Thoracic aorta (tissue), 2 donors: ENCODE results near the gene PRXL2A. TPM values are rescaled to one million over a fixed set of nuclear protein-coding genes. Genes with fewer than 3 reads are reported as not detected.

Experiments
- ATAC-seq: fragments of 150-250 bp; one replicate; pipeline ENCODE4 v1.8.0; 2017; ENCODE audit warnings: low read depth; ENCODE audit not compliant: insufficient number of reproducible peaks, low FRiP score
- DNase-seq: peaks from one replicate; pipeline ENCODE4 v3.0.0-alpha.2; 2020; ENCODE audit warnings: low spot score
- H3K27ac ChIP-seq, 2 donors: fragments of 200-600 bp; sonication (generic); 1 replicate in 1 of 2; 2 replicates in 1 of 2; pipeline ENCODE4 v1.5.1; 2016; ENCODE audit warnings: mild to moderate bottlenecking in 2 of 2, moderate library complexity in 2 of 2
- H3K27me3 ChIP-seq: fragments of 200-600 bp; sonication (generic); replicated peaks from 2 replicates; pipeline ENCODE4 v1.6.0; 2016; ENCODE audit warnings: mild to moderate bottlenecking; ENCODE audit not compliant: insufficient read depth
- H3K36me3 ChIP-seq: fragments of 200-600 bp; sonication (generic); one replicate; pipeline ENCODE4 v1.5.1; 2016
- H3K4me1 ChIP-seq, 2 donors: fragments of 200-600 bp; sonication (generic); 1 replicate in 1 of 2; 2 replicates in 1 of 2; pipeline versions ENCODE4 v1.5.1 to v1.6.0; 2016; ENCODE audit warnings: low read depth in 2 of 2, mild to moderate bottlenecking in 1 of 2; ENCODE audit not compliant: control insufficient read depth in 1 of 2
- H3K4me3 ChIP-seq: fragments of 200-600 bp; sonication (generic); 2 replicates; pipeline ENCODE4 v1.5.1; 2016; ENCODE audit warnings: mild to moderate bottlenecking
- H3K9me3 ChIP-seq: fragments of 200-600 bp; sonication (generic); 2 replicates; pipeline ENCODE4 v1.5.1; 2016
- total RNA-seq, 2 donors: library from RNA; depleted of rRNA; stranded (reverse); fragments of >200 nt; gene quantifications; one replicate each; pipeline versions ENCODE4 v1.1.0 to v1.2.3, GENCODE V29; 2016
- TF ChIP-seq, protein P1 (sequence below): fragments of 200-600 bp; sonication (generic); IDR thresholded peaks from one replicate; pipeline ENCODE4 v1.5.1; 2019; ENCODE audit warnings: antibody characterized with exemption

The PRXL2A gene
- total RNA-seq, 2 donors from 2014 or later, result 23.5 to 24.1 TPM

DNA sequence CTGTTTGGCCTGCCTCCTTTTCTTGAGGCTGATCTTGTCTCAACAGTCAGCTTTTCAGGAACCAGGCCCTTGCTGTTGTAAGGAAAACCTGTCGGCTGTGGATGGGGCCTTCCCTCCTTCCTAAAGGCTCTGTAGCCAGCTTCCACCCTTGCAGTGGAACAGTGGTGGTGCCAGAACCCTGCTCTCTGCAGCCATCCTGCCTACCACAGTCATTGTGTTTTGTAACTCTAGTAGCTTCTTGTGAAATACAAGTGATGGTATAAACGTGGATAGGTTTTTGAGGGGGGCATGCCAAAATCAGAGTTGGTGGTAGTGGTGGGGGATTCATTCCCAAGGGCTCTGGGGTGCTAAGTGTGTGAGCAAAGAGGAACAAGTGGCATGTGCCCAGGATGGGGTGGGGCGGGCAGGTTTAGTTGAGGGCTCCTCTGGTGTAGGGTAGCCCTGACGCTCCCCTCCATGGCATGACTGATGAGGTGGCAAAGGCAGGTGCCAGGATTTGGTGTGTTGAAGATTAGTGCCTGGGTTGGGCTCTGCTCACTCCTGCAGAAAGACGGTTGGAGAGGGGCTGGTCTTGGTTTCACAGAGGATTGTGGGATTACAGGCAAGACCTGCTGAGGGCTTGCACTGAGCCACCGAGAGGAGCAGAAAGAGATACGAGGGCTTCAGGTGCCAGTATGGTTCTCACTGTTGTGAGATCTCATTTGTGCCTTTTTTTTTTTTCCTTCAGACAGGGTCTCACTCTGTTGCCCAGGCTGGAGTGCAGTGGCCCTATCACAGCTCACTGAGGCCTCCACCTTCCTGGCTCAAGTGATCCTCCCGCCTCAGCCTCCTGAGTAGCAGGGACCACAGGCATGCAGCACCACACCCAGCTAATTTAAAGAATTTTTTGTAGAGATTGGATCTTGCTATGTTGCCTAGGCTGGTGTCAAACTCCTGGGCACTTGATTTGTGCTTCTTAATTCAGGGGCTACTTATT, 53.1 kb downstream of the PRXL2A start:
- TF ChIP-seq, protein P1, sequence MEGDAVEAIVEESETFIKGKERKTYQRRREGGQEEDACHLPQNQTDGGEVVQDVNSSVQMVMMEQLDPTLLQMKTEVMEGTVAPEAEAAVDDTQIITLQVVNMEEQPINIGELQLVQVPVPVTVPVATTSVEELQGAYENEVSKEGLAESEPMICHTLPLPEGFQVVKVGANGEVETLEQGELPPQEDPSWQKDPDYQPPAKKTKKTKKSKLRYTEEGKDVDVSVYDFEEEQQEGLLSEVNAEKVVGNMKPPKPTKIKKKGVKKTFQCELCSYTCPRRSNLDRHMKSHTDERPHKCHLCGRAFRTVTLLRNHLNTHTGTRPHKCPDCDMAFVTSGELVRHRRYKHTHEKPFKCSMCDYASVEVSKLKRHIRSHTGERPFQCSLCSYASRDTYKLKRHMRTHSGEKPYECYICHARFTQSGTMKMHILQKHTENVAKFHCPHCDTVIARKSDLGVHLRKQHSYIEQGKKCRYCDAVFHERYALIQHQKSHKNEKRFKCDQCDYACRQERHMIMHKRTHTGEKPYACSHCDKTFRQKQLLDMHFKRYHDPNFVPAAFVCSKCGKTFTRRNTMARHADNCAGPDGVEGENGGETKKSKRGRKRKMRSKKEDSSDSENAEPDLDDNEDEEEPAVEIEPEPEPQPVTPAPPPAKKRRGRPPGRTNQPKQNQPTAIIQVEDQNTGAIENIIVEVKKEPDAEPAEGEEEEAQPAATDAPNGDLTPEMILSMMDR, result no peak
- Histone ChIP-seq H3K9me3 (no peaks in the 10 kb centered on the region), H3K4me1 (peaks cover 41 to 66% of the 10 kb centered on the region in 2 donors), H3K4me3 (no peak overlapping the region), H3K36me3 (no peaks in the 10 kb centered on the region), H3K27ac (no peak overlapping the region), H3K27me3 (no peaks in the 10 kb centered on the region)
- DNase-seq (no peak), ATAC-seq (no peak)

DNA sequence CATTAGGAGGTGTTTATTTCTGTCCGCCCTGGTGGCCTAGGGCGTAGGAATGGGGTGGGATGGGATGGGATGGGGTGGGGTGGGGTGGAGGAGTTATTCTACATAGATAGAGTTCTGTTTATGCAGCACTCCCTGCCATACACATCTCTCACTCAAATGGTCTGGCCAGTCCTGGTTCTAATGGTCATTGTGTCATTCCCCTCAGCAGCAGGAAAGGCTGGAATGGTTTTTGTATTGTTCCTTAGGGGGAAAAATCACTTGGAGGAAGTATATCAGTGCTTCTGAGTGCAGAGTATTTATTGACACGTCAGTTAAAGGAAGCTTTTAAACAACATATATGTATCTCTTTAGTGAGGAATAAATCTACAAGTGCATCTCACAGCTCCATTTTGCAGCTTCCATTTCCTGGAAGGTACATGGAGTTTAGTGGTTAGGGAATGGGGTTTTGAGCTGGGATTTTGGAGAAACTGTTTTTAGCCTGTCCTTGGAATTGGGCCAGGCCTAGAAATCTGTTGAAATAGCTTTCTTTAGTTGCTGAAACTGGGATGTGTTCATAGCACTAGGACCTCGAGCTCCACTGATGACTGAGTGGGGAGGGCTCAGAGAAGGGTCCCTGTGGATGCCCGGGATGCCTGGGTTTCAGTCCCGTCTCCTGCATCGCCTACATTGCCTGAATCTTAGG, 54.1 kb downstream of the PRXL2A start:
- Histone ChIP-seq H3K27ac (peak overlapping the region in 1 of 2 donors; percentile 23), H3K36me3 (no peaks in the 10 kb centered on the region), H3K9me3 (no peaks in the 10 kb centered on the region), H3K4me3 (peak overlapping the region; percentile 37), H3K4me1 (peaks cover 41 to 72% of the 10 kb centered on the region in 2 donors), H3K27me3 (no peaks in the 10 kb centered on the region)
- DNase-seq, result no peak
- peak; percentile 19 for ATAC-seq
- TF ChIP-seq, protein P1, result no peak

DNA sequence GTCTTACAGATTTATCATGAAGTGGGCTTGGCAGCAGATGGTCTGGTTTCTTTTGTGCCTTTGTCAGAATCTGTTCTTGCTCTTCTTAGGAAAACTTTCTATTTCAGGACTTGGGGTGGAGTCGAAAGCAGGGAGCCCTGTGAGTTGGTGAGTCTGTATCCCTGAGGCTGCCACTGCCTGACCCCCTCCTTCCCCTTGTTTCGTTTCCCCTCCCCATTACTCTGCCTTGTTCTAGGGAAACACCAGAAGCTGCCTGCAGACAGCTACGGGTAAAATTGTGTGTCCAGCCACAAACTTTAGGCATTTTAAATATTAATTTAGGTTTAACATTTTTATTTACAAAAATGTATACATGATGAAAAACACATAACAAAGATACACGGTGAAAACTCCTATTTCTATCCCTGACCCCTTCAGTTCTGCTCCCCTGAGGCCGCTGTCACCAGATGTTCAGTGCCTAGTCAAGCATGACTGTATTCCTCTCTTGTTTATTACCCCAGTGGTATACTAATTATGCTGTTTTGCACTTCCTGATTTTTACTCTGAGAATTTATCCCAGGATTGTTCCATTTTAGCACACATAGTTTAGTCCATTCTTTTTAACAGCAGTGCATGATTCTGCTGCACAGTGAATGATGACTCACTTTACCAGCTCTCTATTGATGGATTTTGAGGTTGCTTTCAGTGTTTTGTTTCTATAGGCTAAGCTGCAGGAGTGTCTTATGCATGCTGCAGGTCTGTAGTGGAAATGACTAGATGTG, 54.8 kb downstream of the PRXL2A start:
- H3K9me3 ChIP-seq, result no peaks in the 10 kb centered on the region
- no peaks in the 10 kb centered on the region for H3K36me3 ChIP-seq
- TF ChIP-seq, protein P1, result no peak
- no peaks in the 10 kb centered on the region for H3K27me3 ChIP-seq
- H3K4me1 ChIP-seq, result peaks cover 41 to 75% of the 10 kb centered on the region in 2 donors
- DNase-seq (no peak), ATAC-seq (no peak)
- peak overlapping the region; percentile 37 for H3K4me3 ChIP-seq
- peak overlapping the region in 1 of 2 donors; percentile 23 for H3K27ac ChIP-seq

DNA sequence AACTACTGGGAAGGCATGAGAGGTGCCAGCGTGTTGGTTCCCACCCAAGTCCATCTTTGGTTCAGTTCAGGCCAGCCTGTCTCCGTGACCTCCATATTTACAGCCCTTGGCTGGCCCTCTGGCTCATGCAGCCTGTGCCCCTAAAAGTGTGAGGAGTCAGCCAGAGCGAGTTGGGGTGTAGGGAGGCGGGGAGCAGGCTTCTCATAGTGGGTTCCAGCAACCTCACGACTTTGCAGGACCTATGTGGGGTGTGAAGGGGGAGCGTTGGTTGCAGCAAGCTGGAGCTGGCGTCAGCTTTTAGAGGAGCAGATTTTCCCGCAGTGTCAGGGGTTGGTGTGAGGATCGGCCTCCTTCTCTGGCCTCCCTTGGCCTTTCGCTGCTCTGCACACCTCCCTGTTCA, 55.5 kb downstream of the PRXL2A start:
- H3K27me3 ChIP-seq, result no peaks in the 10 kb centered on the region
- no peak for ATAC-seq
- DNase-seq, result no peak
- H3K36me3 ChIP-seq, result no peaks in the 10 kb centered on the region
- TF ChIP-seq, protein P1, result no peak
- H3K27ac ChIP-seq, result no peak overlapping the region
- H3K4me3 ChIP-seq, result no peak overlapping the region
- H3K9me3 ChIP-seq, result no peaks in the 10 kb centered on the region
- peaks cover 41 to 72% of the 10 kb centered on the region in 2 donors for H3K4me1 ChIP-seq
